Body of pancreas (tissue), 4 donors: ENCODE measurements around the gene TRIM34. TPM values are rescaled to one million over a fixed set of nuclear protein-coding genes. Genes with fewer than 3 reads are reported as not detected.

Source experiments
- ATAC-seq: fragments of 150-250 bp; one replicate; pipeline ENCODE4 v1.9.1; 2016
- DNase-seq, 4 donors: peaks; one replicate each; pipeline ENCODE4 v3.0.0-alpha.2; 2019
- H3K27ac ChIP-seq, 4 donors: fragments of 200-600 bp; sonication (generic); 1 replicate in 3 of 4; 2 replicates in 1 of 4; pipeline versions ENCODE4 v1.5.1 to v1.6.1; 2016 to 2019; ENCODE audit warnings: mild to moderate bottlenecking in 1 of 4, mixed read lengths in 1 of 4, moderate library complexity in 1 of 4
- H3K27me3 ChIP-seq, 2 donors: fragments of 200-600 bp; sonication (generic); one replicate each; pipeline ENCODE4 v1.6.0; 2016; ENCODE audit warnings: mild to moderate bottlenecking in 1 of 2
- H3K36me3 ChIP-seq, 2 donors: fragments of 200-600 bp; sonication (generic); replicated peaks in 1 of 2; 2 replicates each; pipeline ENCODE4 v1.5.1; 2016; ENCODE audit warnings: low read depth in 2 of 2; ENCODE audit not compliant: insufficient read depth in 1 of 2
- H3K4me1 ChIP-seq: fragments of 200-600 bp; sonication (generic); one replicate; pipeline ENCODE4 v1.6.0; 2016
- H3K4me3 ChIP-seq, 2 donors: fragments of 200-600 bp; sonication (generic); 1 replicate in 1 of 2; 2 replicates in 1 of 2; pipeline ENCODE4 v1.5.1; 2016 to 2019
- H3K9me3 ChIP-seq, 3 donors: fragments of 200-600 bp; sonication (generic); 1 replicate in 2 of 3; 2 replicates in 1 of 3; pipeline ENCODE4 v1.5.1; 2016
- CTCF ChIP-seq, 7 experiments: fragments of 450-650 bp in 4 of 7; fragments of 200-600 bp in 3 of 7; sonication (generic) in 3 of 7; IDR thresholded peaks; one replicate each; pipeline ENCODE4 v1.5.1; 2016 to 2019; ENCODE audit warnings: antibody characterized with exemption in 7 of 7
- POLR2A ChIP-seq, 3 donors: fragments of 450-650 bp; IDR thresholded peaks; one replicate each; pipeline ENCODE4 v1.6.1; 2016; ENCODE audit warnings: antibody characterized with exemption in 3 of 3, mild to moderate bottlenecking in 2 of 3
- WGBS, 2 donors: methylation state at CpG; one replicate each; pipeline ENCODE4 v1.1.5; 2017; 5-methylcytosine and 5-hydroxymethylcytosine counted together
- intact Hi-C: fragments of 100-400 bp; cut with DNase I; formaldehyde crosslinking; loops from one replicate; pipeline ENCODE4 v1.15.1; 2023
- total RNA-seq, 2 donors: library from RNA; depleted of rRNA; stranded (reverse); fragments of >200 nt; gene quantifications; one replicate each; pipeline ENCODE4 v1.1.0, GENCODE V29; 2016

Gene TRIM34
- total RNA-seq, 2 donors from 2014 or later = 2.9 to 4.6 TPM

DNA sequence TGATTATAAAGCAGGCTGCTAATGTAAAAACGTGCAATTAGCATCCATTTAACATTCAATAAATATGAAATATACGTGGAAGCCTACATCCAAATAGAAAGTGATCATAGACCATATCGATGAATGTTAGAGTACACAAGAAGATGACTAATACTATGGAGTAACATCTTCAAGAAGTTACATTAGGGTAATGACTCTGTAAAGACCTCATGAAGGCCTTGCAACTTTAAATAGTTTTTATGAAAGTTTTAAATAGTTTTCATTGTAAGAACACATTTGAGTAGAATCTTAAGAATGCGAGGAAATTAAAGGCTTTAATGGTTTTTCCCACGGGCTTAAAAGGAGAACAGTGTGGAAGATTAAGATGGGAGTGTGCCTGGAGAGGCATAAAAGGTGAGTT, 1.4 kb downstream of the TRIM34 start:
- no peak overlapping the region for H3K4me3 ChIP-seq
- 69 to 76% methylated on average over 5 of the region's 5 CpGs for WGBS, 2 donors

DNA sequence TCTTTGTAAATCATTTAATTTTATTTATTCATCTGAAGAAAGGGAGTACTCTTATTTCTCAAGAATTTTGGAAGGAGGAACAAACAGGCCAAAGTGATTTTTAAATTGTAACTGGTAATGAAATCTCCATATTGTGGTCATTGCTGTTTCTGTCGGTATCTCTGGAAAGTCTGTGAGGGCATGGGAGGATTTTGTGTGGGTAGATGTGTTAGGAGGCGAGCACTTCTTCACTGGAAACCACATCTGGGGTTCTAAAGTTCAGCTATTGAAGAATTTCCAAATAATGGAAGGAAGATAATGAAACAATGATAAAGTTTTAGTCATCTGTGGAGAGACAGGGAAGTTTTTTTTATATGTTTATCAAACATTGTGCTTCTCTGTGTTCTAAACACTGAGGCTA, 6.6 kb downstream of the TRIM34 start:
- TF ChIP-seq CTCF (IDR thresholded peaks at IDR 0.05) (no peak), POLR2A (IDR thresholded peaks at IDR 0.05) (no peak)
- Histone ChIP-seq H3K27ac (no peak overlapping the region), H3K4me1 (no peaks in the 10 kb centered on the region), H3K36me3 (peaks cover 0 to 2% of the 10 kb centered on the region in 2 donors), H3K9me3 (no peaks in the 10 kb centered on the region), H3K4me3 (no peak overlapping the region), H3K27me3 (no peaks in the 10 kb centered on the region)
- ATAC-seq (no peak), DNase-seq (no peak)
- 90 to 92% methylated on average over 2 of the region's 2 CpGs for WGBS, 2 donors
- intact Hi-C loops = no loop called here

More for the DNA sequence above, 1.4 kb downstream of the TRIM34 start:
- ATAC-seq (no peak), DNase-seq (no peak)
- peaks cover 22% of the 10 kb centered on the region for H3K4me1 ChIP-seq
- H3K27ac ChIP-seq = no peak overlapping the region
- TF ChIP-seq POLR2A (IDR thresholded peaks at IDR 0.05) (no peak), CTCF (IDR thresholded peaks at IDR 0.05) (no peak)
- no peaks in the 10 kb centered on the region for H3K27me3 ChIP-seq
- no peaks in the 10 kb centered on the region for H3K9me3 ChIP-seq
- intact Hi-C loops = no loop called here
- H3K36me3 ChIP-seq = no peaks in the 10 kb centered on the region

DNA sequence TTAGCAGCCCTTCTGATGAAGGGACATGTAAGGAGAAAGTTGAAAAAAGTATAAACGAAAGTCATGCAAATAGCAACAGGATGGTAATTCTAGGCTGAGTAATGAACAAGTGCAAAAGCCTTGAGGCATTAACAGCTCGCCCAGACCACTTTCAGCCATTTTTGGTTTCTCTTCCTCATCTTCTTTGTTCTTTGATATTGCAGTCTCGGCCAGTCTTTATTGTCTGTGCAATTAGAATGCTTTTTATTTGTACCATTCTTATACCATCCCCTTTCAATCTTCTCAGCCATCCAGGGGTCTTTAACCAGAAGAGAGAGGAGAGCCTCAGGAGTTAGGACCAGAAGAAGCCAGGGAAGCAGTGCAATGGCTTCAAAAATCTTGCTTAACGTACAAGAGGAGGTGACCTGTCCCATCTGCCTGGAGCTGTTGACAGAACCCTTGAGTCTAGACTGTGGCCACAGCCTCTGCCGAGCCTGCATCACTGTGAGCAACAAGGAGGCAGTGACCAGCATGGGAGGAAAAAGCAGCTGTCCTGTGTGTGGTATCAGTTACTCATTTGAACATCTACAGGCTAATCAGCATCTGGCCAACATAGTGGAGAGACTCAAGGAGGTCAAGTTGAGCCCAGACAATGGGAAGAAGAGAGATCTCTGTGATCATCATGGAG, 7.3 kb downstream of the TRIM34 start:
- 80 to 90% methylated on average over 5 of the region's 5 CpGs for WGBS, 2 donors
- H3K36me3 ChIP-seq = peaks cover 0 to 2% of the 10 kb centered on the region in 2 donors
- no peaks in the 10 kb centered on the region for H3K4me1 ChIP-seq
- DNase-seq = no peak
- H3K27me3 ChIP-seq = no peaks in the 10 kb centered on the region
- H3K9me3 ChIP-seq = no peaks in the 10 kb centered on the region
- TF ChIP-seq CTCF (IDR thresholded peaks at IDR 0.05) = no peak
- no peak overlapping the region for H3K4me3 ChIP-seq
- no peak for ATAC-seq
- H3K27ac ChIP-seq = no peak overlapping the region
- intact Hi-C loops = no loop called here

- no peaks in the 10 kb centered on the region for H3K36me3 ChIP-seq
- no peak for DNase-seq
- H3K4me1 ChIP-seq = no peaks in the 10 kb centered on the region
- H3K27ac ChIP-seq = no peak overlapping the region
- no peaks in the 10 kb centered on the region for H3K9me3 ChIP-seq
- no peak overlapping the region for H3K4me3 ChIP-seq
- 56 to 66% methylated on average over 1 of the region's 1 CpG for WGBS, 2 donors
- no peak for ATAC-seq
- intact Hi-C loops = no loop called here
- no peaks in the 10 kb centered on the region for H3K27me3 ChIP-seq
- TF ChIP-seq POLR2A (IDR thresholded peaks at IDR 0.05) = no peak
- no peak for TF ChIP-seq CTCF (IDR thresholded peaks at IDR 0.05)
These were observed 15.2 kb downstream of the TRIM34 start for GRCh38 chr11:5639953-5640352.

DNA sequence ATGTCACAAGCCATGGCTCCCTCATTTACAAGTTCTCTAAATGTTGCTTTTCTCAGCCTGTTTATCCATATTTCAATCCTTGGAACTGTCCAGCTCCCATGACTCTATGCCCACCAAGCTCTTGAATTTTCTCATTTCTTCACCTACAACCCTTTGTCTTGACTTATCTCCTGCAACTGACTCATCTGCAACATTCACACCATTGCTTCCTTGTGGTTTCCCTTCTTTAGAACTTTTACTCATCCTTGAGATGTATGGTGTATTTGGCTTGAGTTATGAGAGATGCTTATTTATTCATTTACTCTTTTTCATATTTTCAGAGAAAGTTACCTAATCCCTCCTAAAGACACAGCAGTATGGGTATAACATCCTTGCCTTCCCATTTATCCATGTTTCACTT, 18.8 kb downstream of the TRIM34 start:
- intact Hi-C loops = no loop called here
- no peak for ATAC-seq
- Histone ChIP-seq H3K27me3 (no peaks in the 10 kb centered on the region), H3K27ac (no peak overlapping the region), H3K4me1 (no peaks in the 10 kb centered on the region), H3K9me3 (no peaks in the 10 kb centered on the region), H3K4me3 (no peak overlapping the region), H3K36me3 (no peaks in the 10 kb centered on the region)
- no peak for DNase-seq
- TF ChIP-seq POLR2A (IDR thresholded peaks at IDR 0.05) = no peak
- TF ChIP-seq CTCF (IDR thresholded peaks at IDR 0.05) = no peak
